Epithelial cell of proximal tubule (primary cell): ENCODE data around the gene ZBED4. TPM values are rescaled to one million over a fixed set of nuclear protein-coding genes. Genes with fewer than 3 reads are reported as not detected.

Experiments used
- DNase-seq: peaks from one replicate; pipeline ENCODE4 v3.0.0-alpha.2; 2011; ENCODE audit warnings: low read depth
- H3K4me3 ChIP-seq: 2 replicates; pipeline ENCODE4 v1.5.1; 2011; ENCODE audit warnings: low read depth, mild to moderate bottlenecking, low read length
- total RNA-seq: library from RNA; depleted of rRNA; stranded (reverse); fragments of >200 nt; gene quantifications from 2 replicates; pipeline ENCODE4 v1.2.3, GENCODE V29; 2015
- TF ChIP-seq, protein P1 (sequence below): conservative IDR thresholded peaks from 2 replicates; pipeline ENCODE4 v1.5.1; 2012; ENCODE audit warnings: low read depth, mild to moderate bottlenecking, low read length

ZBED4 gene
- total RNA-seq, 1 donor from 2014 or later = 14.5 TPM

DNA sequence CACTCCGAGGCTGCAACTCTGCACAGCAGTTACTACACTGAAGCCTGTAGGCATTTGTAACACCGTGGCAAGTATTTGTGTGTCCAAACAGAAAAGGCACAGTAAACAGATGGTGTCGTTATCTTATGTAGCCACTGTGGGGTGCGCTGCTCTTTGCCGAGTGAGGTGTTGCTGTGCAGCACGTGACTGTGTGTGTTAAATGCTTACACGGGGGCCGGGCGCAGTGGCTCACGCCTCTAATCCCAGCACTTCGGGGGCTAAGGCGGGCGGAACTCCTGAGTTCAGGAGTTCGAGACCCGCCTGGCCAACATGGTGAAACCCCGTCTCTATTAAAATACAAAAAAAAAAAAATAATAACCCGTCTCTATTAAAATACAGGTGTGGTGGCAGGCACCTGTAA, 11.5 kb downstream of the ZBED4 start:
- H3K4me3 ChIP-seq = no peak overlapping the region
- TF ChIP-seq, protein P1, sequence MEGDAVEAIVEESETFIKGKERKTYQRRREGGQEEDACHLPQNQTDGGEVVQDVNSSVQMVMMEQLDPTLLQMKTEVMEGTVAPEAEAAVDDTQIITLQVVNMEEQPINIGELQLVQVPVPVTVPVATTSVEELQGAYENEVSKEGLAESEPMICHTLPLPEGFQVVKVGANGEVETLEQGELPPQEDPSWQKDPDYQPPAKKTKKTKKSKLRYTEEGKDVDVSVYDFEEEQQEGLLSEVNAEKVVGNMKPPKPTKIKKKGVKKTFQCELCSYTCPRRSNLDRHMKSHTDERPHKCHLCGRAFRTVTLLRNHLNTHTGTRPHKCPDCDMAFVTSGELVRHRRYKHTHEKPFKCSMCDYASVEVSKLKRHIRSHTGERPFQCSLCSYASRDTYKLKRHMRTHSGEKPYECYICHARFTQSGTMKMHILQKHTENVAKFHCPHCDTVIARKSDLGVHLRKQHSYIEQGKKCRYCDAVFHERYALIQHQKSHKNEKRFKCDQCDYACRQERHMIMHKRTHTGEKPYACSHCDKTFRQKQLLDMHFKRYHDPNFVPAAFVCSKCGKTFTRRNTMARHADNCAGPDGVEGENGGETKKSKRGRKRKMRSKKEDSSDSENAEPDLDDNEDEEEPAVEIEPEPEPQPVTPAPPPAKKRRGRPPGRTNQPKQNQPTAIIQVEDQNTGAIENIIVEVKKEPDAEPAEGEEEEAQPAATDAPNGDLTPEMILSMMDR = no peak
- DNase-seq = no peak

DNA sequence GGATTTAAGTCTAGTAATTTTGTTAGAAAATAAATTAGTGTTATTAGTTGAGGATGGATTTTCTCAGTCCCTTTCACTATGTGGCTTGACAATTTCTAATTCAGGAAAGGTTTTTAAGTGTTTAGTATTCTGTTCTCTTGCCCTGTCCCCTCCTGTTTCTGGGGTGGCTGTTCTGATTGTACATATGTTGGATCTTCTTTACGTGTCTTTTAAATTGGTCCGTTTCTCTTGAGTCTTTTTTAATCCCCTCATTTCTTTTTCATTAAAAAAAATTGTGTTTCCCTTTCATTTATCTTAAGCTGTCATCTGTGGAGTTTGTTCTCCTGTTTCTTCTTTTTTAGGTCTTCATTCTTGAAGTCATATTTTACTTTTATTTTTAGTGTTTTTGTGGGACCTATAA, 12.5 kb downstream of the ZBED4 start:
- TF ChIP-seq, protein P1 = no peak
- no peak overlapping the region for H3K4me3 ChIP-seq
- DNase-seq = no peak

DNA sequence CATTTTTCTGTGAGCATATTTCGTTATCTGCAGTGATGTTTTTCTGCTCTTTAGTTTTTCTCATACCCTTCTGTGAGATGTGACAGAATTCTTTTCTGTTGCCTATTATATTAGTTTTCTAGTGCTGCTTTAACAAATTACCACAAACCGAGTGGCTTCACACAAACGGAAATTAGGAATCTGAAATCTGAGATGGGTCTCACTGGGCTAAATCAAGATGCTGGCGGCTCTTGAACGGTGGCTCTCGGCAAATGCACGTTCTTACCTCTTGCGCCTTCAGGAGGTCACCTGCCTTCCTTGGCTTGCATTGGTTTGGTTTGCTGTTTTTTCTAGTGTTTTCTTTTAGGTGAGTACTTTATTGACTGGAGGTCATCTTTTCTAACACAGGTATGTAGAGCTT, 13.0 kb downstream of the ZBED4 start:
- no peak for DNase-seq
- TF ChIP-seq, protein P1 = no peak
- no peak overlapping the region for H3K4me3 ChIP-seq

DNA sequence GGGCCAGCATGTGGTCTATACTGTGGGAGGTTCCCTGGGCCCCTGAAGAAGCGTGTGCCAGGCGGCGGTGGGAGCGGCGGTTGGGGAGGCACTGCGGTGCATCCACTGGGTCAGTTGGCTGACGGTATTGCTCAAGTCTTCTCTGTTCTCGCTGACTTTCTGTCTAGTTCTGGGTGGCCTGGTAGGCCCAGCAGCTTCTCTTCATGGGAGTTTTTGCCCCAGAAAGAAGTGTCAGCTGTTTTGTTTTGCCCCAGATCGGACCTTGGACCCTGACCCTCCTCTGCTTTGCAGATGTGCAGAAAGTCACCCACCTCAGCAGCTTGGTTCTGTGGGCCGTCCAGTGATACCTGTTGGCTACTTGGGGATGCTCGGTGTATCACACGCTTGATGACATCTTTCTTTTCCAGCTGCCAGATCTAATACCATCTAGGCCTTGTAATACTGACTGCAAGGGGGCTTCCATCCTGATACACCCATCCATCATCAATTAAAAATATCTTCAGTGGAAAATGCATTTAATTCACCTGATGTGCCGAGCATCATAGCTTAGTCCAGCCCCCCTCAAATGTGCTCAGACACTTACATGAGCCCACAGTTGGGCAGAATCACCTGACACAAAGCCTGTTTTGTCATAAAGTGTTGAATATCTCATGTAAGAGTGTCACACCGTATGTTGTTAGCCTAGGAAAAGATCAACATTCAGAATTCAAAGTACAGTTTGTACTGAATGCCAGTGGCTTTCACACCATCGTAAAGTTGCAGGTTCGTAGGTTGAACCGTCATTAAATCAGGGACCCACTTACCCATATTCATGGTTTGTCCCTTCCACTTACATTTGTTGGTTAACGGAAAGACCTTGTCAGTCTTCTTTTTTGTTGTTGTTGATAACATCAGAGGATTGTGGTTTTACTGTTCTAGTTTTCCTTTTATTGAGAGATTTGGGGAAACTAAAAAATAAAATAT, 13.9 kb downstream of the ZBED4 start:
- TF ChIP-seq, protein P1 = no peak
- H3K4me3 ChIP-seq = no peak overlapping the region
- no peak for DNase-seq

DNA sequence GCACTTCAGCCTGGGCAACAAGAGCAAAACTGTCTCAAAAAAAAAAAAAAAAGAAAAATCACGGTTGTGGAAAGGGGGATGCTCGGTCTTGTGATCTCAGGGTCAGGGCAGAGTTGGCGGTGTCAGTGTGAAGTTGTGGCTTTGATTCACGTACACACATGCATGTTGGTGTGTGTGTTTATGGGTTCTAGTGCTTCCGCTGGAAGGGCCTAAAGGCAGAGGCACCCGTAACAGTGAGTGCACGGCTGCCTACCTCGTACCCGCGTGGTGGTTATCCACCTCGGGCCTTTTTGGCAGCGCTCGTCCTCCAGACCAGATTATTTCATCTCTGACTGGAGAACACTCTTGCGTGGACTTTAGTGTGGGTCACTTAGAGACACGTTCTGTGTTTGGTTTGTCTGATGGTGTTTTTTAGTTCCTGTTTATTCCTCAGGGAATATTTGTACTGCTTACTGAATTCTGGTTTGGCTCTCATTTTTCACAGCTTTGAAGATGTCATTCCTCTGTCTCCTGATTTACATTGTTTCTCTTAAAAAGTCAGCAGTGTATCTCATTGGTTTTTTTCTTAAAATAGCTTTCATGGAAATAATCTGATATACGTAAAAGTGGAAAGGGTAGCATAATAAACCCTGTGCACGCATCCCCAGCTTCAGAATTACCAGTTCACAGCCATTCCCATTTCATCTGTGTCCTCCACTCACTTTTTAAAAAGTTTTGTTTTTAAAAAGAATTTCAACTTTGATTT, 15.6 kb downstream of the ZBED4 start:
- H3K4me3 ChIP-seq = no peak overlapping the region
- TF ChIP-seq, protein P1 = no peak
- no peak for DNase-seq

DNA sequence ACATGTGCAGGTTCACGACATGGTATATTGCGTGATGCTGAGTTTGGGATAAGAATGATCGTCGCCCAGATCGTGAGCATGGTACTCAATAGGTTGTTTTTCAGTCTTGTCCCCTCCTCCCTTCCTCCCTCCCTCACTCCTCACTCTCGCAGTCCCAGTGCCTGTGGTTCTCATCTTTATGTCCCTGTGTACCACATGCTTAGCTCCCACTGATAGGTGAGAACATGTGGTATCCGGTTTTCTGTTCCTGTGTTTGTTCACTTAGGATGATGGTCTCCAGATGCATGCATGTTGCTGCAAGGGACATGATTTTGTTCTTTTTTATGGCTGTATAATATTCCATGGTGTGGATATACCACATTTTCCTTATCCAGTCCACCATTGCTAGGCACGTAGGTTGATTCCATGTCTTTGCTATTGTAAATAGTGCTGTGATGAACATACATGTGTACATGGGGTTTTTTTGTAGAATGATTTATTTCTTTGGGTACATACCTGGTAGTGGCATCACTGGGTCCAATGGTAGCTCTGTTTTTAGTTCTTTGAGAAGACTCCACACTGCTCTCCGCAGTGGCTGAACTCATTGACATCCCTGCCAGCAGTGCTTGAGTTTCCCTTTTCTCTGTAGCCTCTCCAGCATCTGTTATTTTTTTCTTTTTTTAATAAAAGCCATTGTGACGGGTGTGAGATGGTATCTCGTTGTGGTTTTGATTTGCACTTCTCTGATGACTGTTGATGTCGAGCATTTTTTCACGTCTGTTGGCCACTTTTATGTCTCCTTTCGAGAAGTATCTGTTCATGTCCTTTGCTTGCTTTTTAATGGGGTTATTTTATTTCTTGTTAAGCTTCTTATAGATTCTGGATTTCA, 16.4 kb downstream of the ZBED4 start:
- no peak overlapping the region for H3K4me3 ChIP-seq
- DNase-seq = no peak
- TF ChIP-seq, protein P1 = no peak
